Neural cell (in vitro differentiated cells): ENCODE results near the gene PHF12.

Source experiments
- CTCF ChIP-seq: fragments of 450-650 bp; IDR thresholded peaks from 2 replicates; pipeline ENCODE4 v1.5.1; 2014; ENCODE audit warnings: antibody characterized with exemption, mild to moderate bottlenecking, moderate library complexity; ENCODE audit not compliant: poor library complexity, severe bottlenecking
- EP300 ChIP-seq: fragments of 450-650 bp; conservative IDR thresholded peaks from 2 replicates; pipeline ENCODE4 v1.6.1; 2014; ENCODE audit warnings: antibody characterized with exemption, mild to moderate bottlenecking, moderate library complexity; ENCODE audit not compliant: poor library complexity, severe bottlenecking
- POLR2AphosphoS5 ChIP-seq: IDR thresholded peaks from 2 replicates; pipeline ENCODE4 v1.6.1; 2012
- RAD21 ChIP-seq: fragments of 450-650 bp; conservative IDR thresholded peaks from 2 replicates; pipeline ENCODE4 v1.6.1; 2014; ENCODE audit warnings: antibody characterized with exemption, mild to moderate bottlenecking, moderate library complexity
- TAF1 ChIP-seq: IDR thresholded peaks from 2 replicates; pipeline ENCODE4 v1.6.1; 2012; ENCODE audit warnings: low read depth

- TF ChIP-seq CTCF (no peak), EP300 (no peak), TAF1 (no peak), RAD21 (no peak), POLR2AphosphoS5 (no peak)
Observed at GRCh38 chr17:28917465-28917864, 33.9 kb downstream of the PHF12 start.
